ENCODE results near the gene FLG2.

GRCh38 chr1:152408664-152409063 lies 48.9 kb upstream of the FLG2 start:
- TF ChIP-seq POLR2AphosphoS5 (IDR thresholded peaks at IDR 0.05) = no peak
- TF ChIP-seq CTCF (IDR thresholded peaks at IDR 0.05) = no peak
- TF ChIP-seq EP300 (IDR thresholded peaks at IDR 0.05) = no peak
- no peak for TF ChIP-seq POLR2A (IDR thresholded peaks at IDR 0.05)
